ENCODE results near the gene FAM177B.

The FAM177B gene

GRCh38 chr1:222790115-222790514 lies 53.1 kb downstream of the FAM177B start:
- TF ChIP-seq CTCF (IDR thresholded peaks at IDR 0.05; ENCODE audit: control insufficient read depth, insufficient read depth, low read depth, low read length, missing control alignments): no peak
- no peak overlapping the region for H3K4me3 ChIP-seq (ENCODE audit: control insufficient read depth, low read depth, low read length)
- no peak for DNase-seq (ENCODE audit: low read depth)

GRCh38 chr1:222790520-222790919 lies 53.5 kb downstream of the FAM177B start:
- no peak for DNase-seq (ENCODE audit: low read depth)
- no peak for TF ChIP-seq CTCF (IDR thresholded peaks at IDR 0.05; ENCODE audit: control insufficient read depth, insufficient read depth, low read depth, low read length, missing control alignments)

GRCh38 chr1:222791006-222791710 lies 54.2 kb downstream of the FAM177B start:
- no peak for TF ChIP-seq CTCF (IDR thresholded peaks at IDR 0.05; ENCODE audit: control insufficient read depth, insufficient read depth, low read depth, low read length, missing control alignments)
- DNase-seq (ENCODE audit: low read depth): no peak
- no peak overlapping the region for H3K4me3 ChIP-seq (ENCODE audit: control insufficient read depth, low read depth, low read length)

More at GRCh38 chr1:222790520-222790919, 53.5 kb downstream of the FAM177B start:
- no peak overlapping the region for H3K4me3 ChIP-seq (ENCODE audit: control insufficient read depth, low read depth, low read length)

GRCh38 chr1:222792744-222793143 lies 55.7 kb downstream of the FAM177B start:
- DNase-seq (ENCODE audit: low read depth): no peak
- no peak overlapping the region for H3K4me3 ChIP-seq (ENCODE audit: control insufficient read depth, low read depth, low read length)
- TF ChIP-seq CTCF (IDR thresholded peaks at IDR 0.05; ENCODE audit: control insufficient read depth, insufficient read depth, low read depth, low read length, missing control alignments): peak; percentile 51

GRCh38 chr1:222794656-222795474 lies 57.9 kb downstream of the FAM177B start:
- TF ChIP-seq CTCF (IDR thresholded peaks at IDR 0.05; ENCODE audit: control insufficient read depth, insufficient read depth, low read depth, low read length, missing control alignments): peak; percentile 48
- DNase-seq (ENCODE audit: low read depth): no peak
- no peak overlapping the region for H3K4me3 ChIP-seq (ENCODE audit: control insufficient read depth, low read depth, low read length)

GRCh38 chr1:222798116-222798515 lies 61.1 kb downstream of the FAM177B start:
- H3K4me3 ChIP-seq (ENCODE audit: control insufficient read depth, low read depth, low read length): no peak overlapping the region
- no peak for DNase-seq (ENCODE audit: low read depth)
- no peak for TF ChIP-seq CTCF (IDR thresholded peaks at IDR 0.05; ENCODE audit: control insufficient read depth, insufficient read depth, low read depth, low read length, missing control alignments)
